HepG2 (cell line): ENCODE data around the gene MRPL27.

Source experiments
- ATF3 ChIP-seq: sonication (generic); formaldehyde crosslinking; IDR thresholded peaks from 2 replicates; pipeline ENCODE4 v1.4.0; 2020; ENCODE audit warnings: missing genetic modification reagents
- CTCF ChIP-seq: sonication (generic); formaldehyde crosslinking; IDR thresholded peaks from 2 replicates; pipeline ENCODE4 v1.5.0; 2020; ENCODE audit warnings: mild to moderate bottlenecking, missing genetic modification reagents, moderate library complexity
- EZH2 ChIP-seq: conservative IDR thresholded peaks from 2 replicates; pipeline ENCODE4 v1.6.1; 2012; ENCODE audit warnings: mild to moderate bottlenecking, low read depth, low read length, moderate library complexity
- FOXK2 ChIP-seq: fragments of 450-650 bp; IDR thresholded peaks from 2 replicates; pipeline ENCODE4 v1.6.1; 2016
- HINFP ChIP-seq: sonication (generic); formaldehyde crosslinking; IDR thresholded peaks from 2 replicates; pipeline ENCODE4 v1.4.0; 2020; ENCODE audit warnings: low read depth, mild to moderate bottlenecking, missing genetic modification reagents
- NFAT5 ChIP-seq: sonication (generic); formaldehyde crosslinking; IDR thresholded peaks from 2 replicates; pipeline ENCODE4 v1.4.0; 2020; ENCODE audit warnings: missing genetic modification reagents
- PHF20 ChIP-seq: sonication (generic); formaldehyde crosslinking; IDR thresholded peaks from 2 replicates; pipeline ENCODE4 v1.5.0; 2020; ENCODE audit warnings: mild to moderate bottlenecking, missing genetic modification reagents
- RFX5 ChIP-seq: IDR thresholded peaks from 2 replicates; pipeline ENCODE4 v1.6.1; 2011; ENCODE audit warnings: low read depth, low read length, improper control_type of control experiment
- ZBTB20 ChIP-seq: sonication (generic); formaldehyde crosslinking; IDR thresholded peaks from 2 replicates; pipeline ENCODE4 v1.8.1; 2023; ENCODE audit warnings: missing genetic modification reagents, low read depth, mild to moderate bottlenecking, borderline replicate concordance
- ZBTB46 ChIP-seq: sonication (generic); formaldehyde crosslinking; IDR thresholded peaks from 2 replicates; pipeline ENCODE4 v1.4.0; 2020; ENCODE audit warnings: mild to moderate bottlenecking, missing genetic modification reagents, borderline replicate concordance
- ZFX ChIP-seq: sonication (generic); formaldehyde crosslinking; IDR thresholded peaks from 2 replicates; pipeline ENCODE4 v1.4.0; 2020; ENCODE audit warnings: mild to moderate bottlenecking, low read depth, missing genetic modification reagents, moderate library complexity
- ZNF234 ChIP-seq: sonication (generic); formaldehyde crosslinking; conservative IDR thresholded peaks from 2 replicates; pipeline ENCODE4 v1.5.1; 2020; ENCODE audit warnings: mild to moderate bottlenecking, missing genetic modification reagents
- ZNF274 ChIP-seq: sonication (generic); formaldehyde crosslinking; IDR thresholded peaks from 2 replicates; pipeline ENCODE4 v1.5.1; 2020; ENCODE audit warnings: mild to moderate bottlenecking, missing genetic modification reagents
- ZNF557 ChIP-seq: sonication (generic); formaldehyde crosslinking; IDR thresholded peaks from 2 replicates; pipeline ENCODE4 v1.4.0; 2020; ENCODE audit warnings: missing genetic modification reagents

- TF ChIP-seq ATF3 (no peak), CTCF (CRISPR knock-in tag) (no peak), ZNF274 (CRISPR knock-in tag) (no peak), ZBTB46 (CRISPR knock-in tag) (no peak), NFAT5 (CRISPR knock-in tag) (no peak), RFX5 (no peak), ZNF234 (no peak), ZFX (CRISPR knock-in tag) (no peak), ZBTB20 (CRISPR knock-in tag) (no peak), PHF20 (CRISPR knock-in tag) (no peak), ZNF557 (CRISPR knock-in tag) (no peak), EZH2 (no peak), FOXK2 (no peak), HINFP (CRISPR knock-in tag) (no peak)
Observed at GRCh38 chr17:50350733-50351132, 22.3 kb downstream of the MRPL27 start.
